H1 (cell line): Measurements from ENCODE around the gene TINCR. TPM values are rescaled to one million over a fixed set of nuclear protein-coding genes. Genes with fewer than 3 reads are reported as not detected.

ENCODE experiments used
- CTCF ChIA-PET: fragments of 300-600 bp; sonication (Branson Sonifier 250); formaldehyde crosslinking; loops from one replicate; lab custom pipeline; 2021; ENCODE audit not compliant: partially characterized antibody; lab: Charles Lee
- POLR2A ChIA-PET: fragments of 300-600 bp; sonication (Branson Sonifier 250); formaldehyde crosslinking; loops from one replicate; lab custom pipeline; 2021; ENCODE audit warnings: inconsistent platforms; ENCODE audit not compliant: partially characterized antibody; lab: Charles Lee
- DNase-seq, 2 experiments: peaks; one replicate each; pipeline versions ENCODE4 v3.0.0 to v3.0.0-alpha.2; 2010 to 2022; ENCODE audit warnings: low spot score in 2 of 2, low read depth in 1 of 2, mixed read lengths in 1 of 2
- FAIRE-seq: peaks from 2 replicates; lab custom pipeline; 2011; peaks lifted over from hg19 to GRCh38; lab: Jason Lieb, UNC
- H2AFZ ChIP-seq: 2 replicates; pipeline ENCODE4 v1.8.1; 2012; ENCODE audit warnings: low read length, inconsistent platforms
- H2AK5ac ChIP-seq: 2 replicates; pipeline ENCODE4 v1.6.1; 2013; ENCODE audit warnings: low read depth, low read length
- H2BK120ac ChIP-seq: replicated peaks from 2 replicates; pipeline ENCODE3; 2013; ENCODE audit warnings: low read depth, low read length, inconsistent platforms
- H2BK12ac ChIP-seq: 2 replicates; pipeline ENCODE4 v1.6.1; 2013; ENCODE audit warnings: low read depth, low read length
- H2BK15ac ChIP-seq: 2 replicates; pipeline ENCODE4 v1.6.1; 2013; ENCODE audit warnings: low read length
- H2BK20ac ChIP-seq: 2 replicates; pipeline ENCODE4 v1.6.1; 2013; ENCODE audit warnings: low read length
- H2BK5ac ChIP-seq: 2 replicates; pipeline ENCODE4 v1.6.1; 2013; ENCODE audit warnings: low read depth, low read length
- H3K14ac ChIP-seq: 2 replicates; pipeline ENCODE4 v1.6.1; 2013; ENCODE audit warnings: inconsistent platforms; ENCODE audit not compliant: insufficient read length
- H3K18ac ChIP-seq: 2 replicates; pipeline ENCODE4 v1.6.1; 2013; ENCODE audit warnings: low read length; ENCODE audit errors: extremely low read depth
- H3K23ac ChIP-seq: 2 replicates; pipeline ENCODE4 v1.6.1; 2013; ENCODE audit warnings: inconsistent platforms; ENCODE audit not compliant: insufficient read length
- H3K23me2 ChIP-seq: 2 replicates; pipeline ENCODE4 v1.6.1; 2013; ENCODE audit warnings: low read depth, low read length
- H3K27ac ChIP-seq: 2 replicates; pipeline ENCODE4 v1.6.1; 2011; ENCODE audit warnings: low read depth, low read length, inconsistent platforms
- H3K27me3 ChIP-seq, 4 experiments: replicated peaks in 1 of 4; 1 replicate in 1 of 4; 2 replicates in 3 of 4; pipeline versions ENCODE4 v1.6.1 to v1.8.1; 2011 to 2013; ENCODE audit warnings: low read length in 3 of 4, mild to moderate bottlenecking in 3 of 4, inconsistent platforms in 2 of 4, mixed read lengths in 2 of 4, moderate library complexity in 1 of 4; ENCODE audit not compliant: control insufficient read depth in 3 of 4, insufficient read depth in 3 of 4; ENCODE audit errors: extremely low read depth in 1 of 4
- H3K36me3 ChIP-seq, 4 experiments: 2 replicates each; pipeline versions ENCODE4 v1.6.1 to v1.8.1; 2011 to 2013; ENCODE audit warnings: mild to moderate bottlenecking in 4 of 4, low read length in 3 of 4, moderate library complexity in 2 of 4, control low read depth in 1 of 4, inconsistent platforms in 1 of 4; ENCODE audit not compliant: insufficient read depth in 4 of 4, control insufficient read depth in 2 of 4
- H3K4ac ChIP-seq: replicated peaks from 2 replicates; pipeline ENCODE3; 2013; ENCODE audit warnings: low read length, low read depth, mixed read lengths, inconsistent platforms; ENCODE audit not compliant: insufficient read length
- H3K4me1 ChIP-seq, 4 experiments: replicated peaks in 1 of 4; 1 replicate in 1 of 4; 2 replicates in 3 of 4; pipeline versions ENCODE4 v1.6.1 to v1.8.1; 2011 to 2013; ENCODE audit warnings: low read length in 3 of 4, inconsistent platforms in 2 of 4, mixed read lengths in 1 of 4; ENCODE audit not compliant: insufficient read depth in 4 of 4, control insufficient read depth in 3 of 4
- H3K4me2 ChIP-seq, 2 experiments: 2 replicates each; pipeline versions ENCODE4 v1.6.1 to v1.8.1; 2011 to 2013; ENCODE audit warnings: low read depth in 2 of 2, low read length in 2 of 2, control low read depth in 1 of 2, inconsistent platforms in 1 of 2, mild to moderate bottlenecking in 1 of 2; ENCODE audit not compliant: insufficient read depth in 1 of 2
- H3K4me3 ChIP-seq, 4 experiments: fragments of 200-600, 300-600 bp in 1 of 4; sonication (generic), shearing (Covaris generic), sonication (Bioruptor Twin) in 1 of 4; 2 replicates each; pipeline versions ENCODE4 v1.5.1 to v1.8.1; 2011 to 2016; ENCODE audit warnings: low read length in 4 of 4, low read depth in 3 of 4, control low read depth in 2 of 4, inconsistent platforms in 2 of 4, mild to moderate bottlenecking in 2 of 4, mixed read lengths in 1 of 4, moderate library complexity in 1 of 4; ENCODE audit not compliant: insufficient read depth in 2 of 4; ENCODE audit errors: extremely low read depth in 1 of 4
- H3K56ac ChIP-seq: replicated peaks from 2 replicates; pipeline ENCODE3; 2013; ENCODE audit warnings: low read depth, mild to moderate bottlenecking, mixed read lengths, low read length, inconsistent platforms; ENCODE audit not compliant: insufficient read length
- H3K79me1 ChIP-seq: 2 replicates; pipeline ENCODE4 v1.6.1; 2013; ENCODE audit warnings: low read depth, low read length, control low read depth
- H3K79me2 ChIP-seq, 2 experiments: 2 replicates each; pipeline versions ENCODE4 v1.6.1 to v1.8.1; 2012 to 2013; ENCODE audit warnings: low read length in 2 of 2, mild to moderate bottlenecking in 2 of 2, inconsistent platforms in 1 of 2; ENCODE audit not compliant: insufficient read depth in 2 of 2, control insufficient read depth in 1 of 2
- H3K9ac ChIP-seq, 4 experiments: replicated peaks in 1 of 4; 1 replicate in 1 of 4; 2 replicates in 3 of 4; pipeline versions ENCODE4 v1.6.1 to v1.8.1; 2011 to 2013; ENCODE audit warnings: low read depth in 3 of 4, low read length in 3 of 4, control low read depth in 2 of 4, mild to moderate bottlenecking in 2 of 4, moderate library complexity in 2 of 4, inconsistent platforms in 1 of 4; ENCODE audit errors: extremely low read depth in 1 of 4
- H3K9me3 ChIP-seq, 2 experiments: 2 replicates each; pipeline versions ENCODE4 v1.6.1 to v1.8.1; 2012 to 2013; ENCODE audit warnings: mild to moderate bottlenecking in 2 of 2, moderate library complexity in 2 of 2, control low read depth in 1 of 2, inconsistent platforms in 1 of 2, low read depth in 1 of 2, low read length in 1 of 2, mixed read lengths in 1 of 2; ENCODE audit not compliant: insufficient read depth in 2 of 2
- H4K20me1 ChIP-seq, 2 experiments: replicated peaks in 1 of 2; 2 replicates each; pipeline versions ENCODE3 to v1.8.1; 2011 to 2013; ENCODE audit warnings: inconsistent platforms in 2 of 2, low read length in 2 of 2, mild to moderate bottlenecking in 1 of 2; ENCODE audit not compliant: insufficient read depth in 2 of 2, control insufficient read depth in 1 of 2
- H4K5ac ChIP-seq: 2 replicates; pipeline ENCODE4 v1.6.1; 2013; ENCODE audit warnings: low read length, low read depth, mixed read lengths, inconsistent platforms; ENCODE audit not compliant: insufficient read length
- H4K8ac ChIP-seq: 2 replicates; pipeline ENCODE4 v1.8.0; 2013; ENCODE audit warnings: mild to moderate bottlenecking, moderate library complexity, low read length, inconsistent platforms; ENCODE audit not compliant: insufficient read depth; ENCODE audit errors: extremely low read depth
- H4K91ac ChIP-seq: replicated peaks from 2 replicates; pipeline ENCODE3; 2013; ENCODE audit warnings: low read length, mixed read lengths, inconsistent platforms; ENCODE audit not compliant: insufficient read length
- CTBP2 ChIP-seq: IDR thresholded peaks from 2 replicates; pipeline ENCODE4 v1.7.0; 2011; ENCODE audit warnings: borderline replicate concordance, mild to moderate bottlenecking, moderate library complexity, mixed read lengths, low read length; ENCODE audit not compliant: insufficient read depth, insufficient read length
- KDM5A ChIP-seq: fragments of 200-600 bp; IDR thresholded peaks from 2 replicates; pipeline ENCODE4 v1.7.1; 2012; ENCODE audit warnings: mild to moderate bottlenecking, low read length, inconsistent platforms, mixed read lengths
- RBBP5 ChIP-seq: IDR thresholded peaks from 2 replicates; pipeline ENCODE4 v1.7.1; 2012; ENCODE audit warnings: low read depth, mild to moderate bottlenecking, inconsistent platforms, low read length, moderate library complexity, borderline replicate concordance
- RNF2 ChIP-seq: fragments of 200-900, 300-1000 bp; sonication (generic); IDR thresholded peaks from 2 replicates; pipeline ENCODE4 v1.7.1; 2016; ENCODE audit warnings: borderline replicate concordance, low read depth, mild to moderate bottlenecking, antibody characterized with exemption, low read length; ENCODE audit not compliant: poor library complexity, severe bottlenecking; ENCODE audit errors: missing control alignments
- SP1 ChIP-seq: IDR thresholded peaks from 2 replicates; pipeline ENCODE4 v1.6.1; 2011; ENCODE audit warnings: low read depth, low read length
- WGBS, 2 experiments: shearing (Covaris generic) in 1 of 2; methylation state at CpG; one replicate each; pipeline versions ENCODE4 v1.1.6 to v1.1.7; 2013 to 2015; ENCODE audit warnings: low lambda C conversion rate in 2 of 2, mixed read lengths in 2 of 2, inconsistent platforms in 1 of 2, low coverage in 1 of 2, missing lambda C conversion rate in 1 of 2; ENCODE audit not compliant: insufficient replicate concordance in 2 of 2, insufficient coverage in 1 of 2, insufficient read length in 1 of 2; ENCODE audit errors: extremely low coverage in 1 of 2, missing lambda C conversion rate in 1 of 2; 5-methylcytosine and 5-hydroxymethylcytosine counted together
- polyA plus RNA-seq, 7 experiments: library from polyadenylated mRNA; depleted of rRNA in 3 of 7; stranded (reverse) in 5 of 7; unstranded in 2 of 7; fragments of >200 nt in 5 of 7; fragments of 200-250 nt in 2 of 7; gene quantifications; 1 replicate in 5 of 7; 2 replicates in 1 of 7; 4 replicates in 1 of 7; pipeline versions ENCODE4 v1.2.1 to v1.2.3, GENCODE V29; 2011 to 2013; ENCODE audit warnings: missing spikeins in 2 of 7, mixed read lengths in 2 of 7
- total RNA-seq: library from RNA; stranded (reverse); fragmentation: NEBNext Ultra II Directional; extraction: Animal tissue kit (Norgen Biotek cat#: 25700); gene quantifications from 2 replicates; pipeline ENCODE4 v1.2.1, GENCODE V29; 2021
- TF ChIP-seq, protein P1 (sequence below): IDR thresholded peaks from 2 replicates; pipeline ENCODE4 v1.6.1; 2012; ENCODE audit warnings: inconsistent platforms

TINCR gene
- total and polyA plus RNA-seq, 2 of the 8 experiments (the other 6 are each of a cell fraction or from before 2014, with no cell fraction given), result 0.52 to 1.4 TPM

DNA sequence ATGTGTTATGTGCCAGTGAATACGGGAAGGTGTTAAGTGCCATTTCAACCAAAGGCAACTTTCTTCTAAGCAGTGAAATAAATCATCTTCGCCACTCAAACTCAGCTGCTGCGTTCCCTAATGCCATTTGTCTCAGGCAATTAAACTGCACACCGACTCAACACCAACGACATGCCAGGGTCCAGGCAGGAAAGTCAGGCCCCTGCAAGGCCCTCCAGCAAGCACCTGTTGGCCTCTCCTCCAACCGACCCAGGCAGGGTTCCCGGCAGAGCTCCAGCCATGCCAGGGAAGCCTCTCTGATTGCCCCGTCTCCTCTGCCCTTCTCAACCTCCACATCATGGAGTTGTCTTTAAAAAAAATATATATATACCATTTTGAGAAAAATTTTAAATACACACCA, 33.0 kb upstream of the TINCR start:
- H4K5ac ChIP-seq, result no peak overlapping the region
- H3K56ac ChIP-seq, result no peak overlapping the region
- 86% methylated on average over 8 of the region's 8 CpGs; no CpG with 5 or more reads in 1 of the 2 experiments for WGBS, 2 experiments
- no peak overlapping the region for H3K14ac ChIP-seq
- no peak overlapping the region for H2BK120ac ChIP-seq
- no peak for FAIRE-seq
- H2BK5ac ChIP-seq, result no peak overlapping the region
- H2AK5ac ChIP-seq, result no peak overlapping the region
- no peak overlapping the region for H4K91ac ChIP-seq
- no peak overlapping the region for H3K4ac ChIP-seq
- no peaks in the 10 kb centered on the region; the same call in 1 of the 2 replicates for H3K79me1 ChIP-seq
- no peak overlapping the region for H2BK12ac ChIP-seq
- no peaks in the 10 kb centered on the region for H3K27me3 ChIP-seq
- H2BK20ac ChIP-seq, result no peak overlapping the region
- H3K9me3 ChIP-seq, result no peaks in the 10 kb centered on the region
- no peak overlapping the region for H2AFZ ChIP-seq
- ChIA-PET CTCF (interaction anchor here (0.6 kb wide), 1 partner anchor 84 kb away, joined by 3 read pairs; no protein-coding TSS in a partner anchor), POLR2A (no interaction called here)
- H3K4me3 ChIP-seq, result no peak overlapping the region
- no peak overlapping the region for H3K4me2 ChIP-seq
- H3K27ac ChIP-seq, result no peak overlapping the region
- TF ChIP-seq RBBP5 (no peak), RNF2 (no peak), KDM5A (no peak), SP1 (no peak), CTBP2 (no peak)
- TF ChIP-seq, protein P1, sequence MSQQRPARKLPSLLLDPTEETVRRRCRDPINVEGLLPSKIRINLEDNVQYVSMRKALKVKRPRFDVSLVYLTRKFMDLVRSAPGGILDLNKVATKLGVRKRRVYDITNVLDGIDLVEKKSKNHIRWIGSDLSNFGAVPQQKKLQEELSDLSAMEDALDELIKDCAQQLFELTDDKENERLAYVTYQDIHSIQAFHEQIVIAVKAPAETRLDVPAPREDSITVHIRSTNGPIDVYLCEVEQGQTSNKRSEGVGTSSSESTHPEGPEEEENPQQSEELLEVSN, result no peak
- H3K9ac ChIP-seq, result no peak overlapping the region
- no peaks in the 10 kb centered on the region for H3K4me1 ChIP-seq
- no peak overlapping the region for H3K23ac ChIP-seq
- DNase-seq, result no peak
- no peaks in the 10 kb centered on the region for H3K23me2 ChIP-seq
- H3K36me3 ChIP-seq, result peaks cover 34 to 89% (median 70%) of the 10 kb centered on the region in 4 experiments
- H3K18ac ChIP-seq, result no peak overlapping the region
- peaks cover 5 to 11% of the 10 kb centered on the region in 2 experiments for H4K20me1 ChIP-seq
- no peak overlapping the region for H4K8ac ChIP-seq
- H3K79me2 ChIP-seq, result peaks cover 0 to 4% of the 10 kb centered on the region in 2 experiments; a peak in 1 of 4 replicates
- no peak overlapping the region for H2BK15ac ChIP-seq
